ENCODE measurements around the gene ATP1B3.

DNA sequence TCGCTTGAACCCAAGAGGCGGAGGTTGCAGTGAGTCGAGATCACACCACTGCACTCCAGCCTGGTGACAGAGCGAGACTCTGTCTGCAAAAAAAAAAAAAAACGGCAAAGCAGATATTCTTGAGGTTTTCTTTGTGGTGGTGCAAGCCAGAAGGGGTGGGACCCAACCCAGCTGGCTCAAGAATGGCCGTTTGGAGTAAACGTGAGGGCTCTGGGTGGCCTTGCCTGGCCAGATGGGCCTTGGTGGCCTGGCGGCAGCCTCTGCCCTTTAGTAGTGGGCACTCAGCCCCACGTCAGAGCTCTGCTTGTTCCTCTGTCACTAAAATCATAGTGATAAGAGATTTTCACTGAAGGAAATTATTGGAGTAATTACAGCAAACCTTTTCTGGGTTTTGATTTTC, 50.5 kb downstream of the ATP1B3 start:
- no peak for TF ChIP-seq POLR2A (IDR thresholded peaks at IDR 0.05; ENCODE audit: low read depth)
- TF ChIP-seq, protein P1, sequence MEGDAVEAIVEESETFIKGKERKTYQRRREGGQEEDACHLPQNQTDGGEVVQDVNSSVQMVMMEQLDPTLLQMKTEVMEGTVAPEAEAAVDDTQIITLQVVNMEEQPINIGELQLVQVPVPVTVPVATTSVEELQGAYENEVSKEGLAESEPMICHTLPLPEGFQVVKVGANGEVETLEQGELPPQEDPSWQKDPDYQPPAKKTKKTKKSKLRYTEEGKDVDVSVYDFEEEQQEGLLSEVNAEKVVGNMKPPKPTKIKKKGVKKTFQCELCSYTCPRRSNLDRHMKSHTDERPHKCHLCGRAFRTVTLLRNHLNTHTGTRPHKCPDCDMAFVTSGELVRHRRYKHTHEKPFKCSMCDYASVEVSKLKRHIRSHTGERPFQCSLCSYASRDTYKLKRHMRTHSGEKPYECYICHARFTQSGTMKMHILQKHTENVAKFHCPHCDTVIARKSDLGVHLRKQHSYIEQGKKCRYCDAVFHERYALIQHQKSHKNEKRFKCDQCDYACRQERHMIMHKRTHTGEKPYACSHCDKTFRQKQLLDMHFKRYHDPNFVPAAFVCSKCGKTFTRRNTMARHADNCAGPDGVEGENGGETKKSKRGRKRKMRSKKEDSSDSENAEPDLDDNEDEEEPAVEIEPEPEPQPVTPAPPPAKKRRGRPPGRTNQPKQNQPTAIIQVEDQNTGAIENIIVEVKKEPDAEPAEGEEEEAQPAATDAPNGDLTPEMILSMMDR (IDR thresholded peaks at IDR 0.05) = no peak
